ENCODE results near the gene TMEM87A. TPM values are rescaled to one million over a fixed set of nuclear protein-coding genes. Genes with fewer than 3 reads are reported as not detected.

The TMEM87A gene
- total RNA-seq, 1 donor from 2014 or later = 49.5 TPM

DNA sequence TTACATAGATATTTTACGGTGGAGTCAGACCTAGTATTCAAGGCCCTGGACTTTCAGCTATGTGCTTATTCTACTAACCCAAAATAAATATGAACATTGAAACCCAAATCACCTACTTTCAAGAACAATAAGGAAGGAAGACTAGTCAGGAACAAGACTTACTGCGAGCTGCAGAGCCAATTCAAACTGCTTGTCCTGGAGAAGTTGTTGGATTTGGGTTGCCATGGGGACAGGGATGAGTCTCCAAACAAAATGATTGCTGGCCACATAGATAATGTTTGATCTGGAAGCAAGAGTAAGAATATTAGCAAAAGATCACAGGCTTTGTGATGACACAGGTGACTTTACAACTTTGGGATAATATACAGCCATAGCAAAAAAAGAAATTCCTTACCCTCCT, 95.2 kb downstream of the TMEM87A start:
- DNase-seq (ENCODE audit: low spot score) = no peak
- H3K27ac Mint-ChIP-seq (ENCODE audit: unreplicated experiment) = no peak overlapping the region
- no peak overlapping the region for H3K4me3 Mint-ChIP-seq (ENCODE audit: unreplicated experiment)
- no peaks in the 10 kb centered on the region for H3K27me3 Mint-ChIP-seq (ENCODE audit: low read depth)
- no peaks in the 10 kb centered on the region for H3K4me1 Mint-ChIP-seq (ENCODE audit: low read depth)
- peaks cover 44% of the 10 kb centered on the region for H3K36me3 Mint-ChIP-seq (ENCODE audit: low read depth)
- no peaks in the 10 kb centered on the region for H3K9me3 Mint-ChIP-seq (ENCODE audit: low read depth)
- no peak for TF ChIP-seq CTCF (IDR thresholded peaks at IDR 0.05)

DNA sequence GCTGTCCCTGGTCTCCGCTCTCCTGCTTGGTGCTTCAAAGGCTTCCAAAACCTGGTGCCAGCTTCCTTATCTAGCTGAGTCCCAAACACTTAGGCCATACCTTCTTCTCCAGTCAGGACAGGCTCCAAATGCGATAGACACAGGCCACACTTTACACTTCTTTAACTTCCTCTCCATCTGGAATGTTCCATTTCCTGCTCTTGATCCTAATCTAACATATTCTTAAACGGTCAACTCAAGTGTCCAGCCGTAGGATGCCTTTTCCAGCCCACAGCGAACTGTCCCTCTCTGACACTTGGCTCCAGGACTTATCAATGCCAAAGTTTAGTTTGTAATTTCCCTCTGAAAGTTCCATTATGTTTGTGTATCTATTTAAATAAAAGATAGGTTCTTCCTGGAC, 97.6 kb downstream of the TMEM87A start:
- Mint-ChIP-seq H3K4me1 (ENCODE audit: low read depth) (no peaks in the 10 kb centered on the region), H3K9me3 (ENCODE audit: low read depth) (no peaks in the 10 kb centered on the region), H3K4me3 (ENCODE audit: unreplicated experiment) (no peak overlapping the region), H3K27me3 (ENCODE audit: low read depth) (no peaks in the 10 kb centered on the region), H3K36me3 (ENCODE audit: low read depth) (peaks cover 44% of the 10 kb centered on the region), H3K27ac (ENCODE audit: unreplicated experiment) (no peak overlapping the region)
- DNase-seq (ENCODE audit: low spot score) = no peak
- TF ChIP-seq CTCF (IDR thresholded peaks at IDR 0.05) = no peak

GRCh38 chr15:42172475-42172874, 100.8 kb downstream of the TMEM87A start:
- Mint-ChIP-seq H3K27me3 (ENCODE audit: low read depth) (no peaks in the 10 kb centered on the region), H3K9me3 (ENCODE audit: low read depth) (no peaks in the 10 kb centered on the region), H3K4me3 (ENCODE audit: unreplicated experiment) (no peak overlapping the region), H3K27ac (ENCODE audit: unreplicated experiment) (no peak overlapping the region), H3K4me1 (ENCODE audit: low read depth) (no peaks in the 10 kb centered on the region), H3K36me3 (ENCODE audit: low read depth) (peaks cover 33% of the 10 kb centered on the region)
- DNase-seq (ENCODE audit: low spot score) = no peak
- TF ChIP-seq CTCF (IDR thresholded peaks at IDR 0.05) = no peak

- Mint-ChIP-seq H3K4me1 (ENCODE audit: low read depth) (no peaks in the 10 kb centered on the region), H3K27ac (ENCODE audit: unreplicated experiment) (no peak overlapping the region), H3K9me3 (ENCODE audit: low read depth) (no peaks in the 10 kb centered on the region), H3K36me3 (ENCODE audit: low read depth) (peaks cover 37% of the 10 kb centered on the region), H3K27me3 (ENCODE audit: low read depth) (no peaks in the 10 kb centered on the region), H3K4me3 (ENCODE audit: unreplicated experiment) (no peak overlapping the region)
- no peak for DNase-seq (ENCODE audit: low spot score)
- TF ChIP-seq CTCF (IDR thresholded peaks at IDR 0.05) = no peak
Measured at GRCh38 chr15:42171795-42172194, 101.4 kb downstream of the TMEM87A start.

DNA sequence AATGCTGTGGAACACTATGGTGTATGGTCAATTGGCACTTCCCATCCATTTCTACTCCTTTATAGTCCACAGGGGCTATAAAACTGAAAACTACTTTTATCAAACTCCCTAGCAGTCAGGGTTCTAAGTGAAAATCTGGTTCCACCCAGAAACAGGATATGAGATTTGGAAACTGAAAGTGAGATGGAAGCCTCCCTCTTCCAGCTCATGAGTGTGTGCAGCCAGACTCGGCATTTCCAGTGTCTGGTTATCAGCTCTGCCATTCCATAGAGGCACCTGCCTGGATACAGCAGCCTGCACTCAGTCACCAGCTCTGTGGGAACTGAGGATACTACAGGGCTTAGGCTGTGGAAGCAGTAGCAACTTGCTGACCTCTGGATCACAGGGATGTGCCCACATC, 102.1 kb downstream of the TMEM87A start:
- no peak for TF ChIP-seq CTCF (IDR thresholded peaks at IDR 0.05)
- H3K4me1 Mint-ChIP-seq (ENCODE audit: low read depth) = no peaks in the 10 kb centered on the region
- no peak overlapping the region for H3K4me3 Mint-ChIP-seq (ENCODE audit: unreplicated experiment)
- peaks cover 44% of the 10 kb centered on the region for H3K36me3 Mint-ChIP-seq (ENCODE audit: low read depth)
- no peaks in the 10 kb centered on the region for H3K27me3 Mint-ChIP-seq (ENCODE audit: low read depth)
- no peak for DNase-seq (ENCODE audit: low spot score)
- no peaks in the 10 kb centered on the region for H3K9me3 Mint-ChIP-seq (ENCODE audit: low read depth)
- no peak overlapping the region for H3K27ac Mint-ChIP-seq (ENCODE audit: unreplicated experiment)
